Lung (tissue), 12 donors: ENCODE data around the gene ASPDH. TPM values are rescaled to one million over a fixed set of nuclear protein-coding genes. Genes with fewer than 3 reads are reported as not detected.
"Not testable (repeated sequence)": the region's sequence is repeated elsewhere in the genome, so short reads cannot be mapped to it uniquely, and the experiment has no call there.

Experiments used
- ATAC-seq: fragments of 200-7000 bp; cut with Tn5 transposase; one replicate; pipeline ENCODE4 v1.9.1; 2020; ENCODE audit warnings: moderate number of reproducible peaks; ENCODE audit not compliant: insufficient read depth, low FRiP score
- DNase-seq, 3 donors: peaks; one replicate each; pipeline ENCODE4 v3.0.0-alpha.2; 2013 to 2017
- H3K27ac ChIP-seq, 2 donors: one replicate each; pipeline ENCODE4 v1.5.1; 2013; ENCODE audit warnings: mild to moderate bottlenecking in 2 of 2, moderate library complexity in 2 of 2, control low read depth in 1 of 2, inconsistent platforms in 1 of 2, low read depth in 1 of 2, low read length in 1 of 2
- H3K27me3 ChIP-seq, 3 donors: one replicate each; pipeline ENCODE4 v1.5.1; 2013; ENCODE audit warnings: low read length in 2 of 3; ENCODE audit not compliant: control insufficient read depth in 3 of 3, insufficient read depth in 3 of 3
- H3K36me3 ChIP-seq, 4 donors: one replicate each; pipeline ENCODE4 v1.5.1; 2013; ENCODE audit warnings: low read length in 4 of 4, mild to moderate bottlenecking in 1 of 4, moderate library complexity in 1 of 4; ENCODE audit not compliant: control insufficient read depth in 4 of 4, insufficient read depth in 4 of 4
- H3K4me1 ChIP-seq, 5 donors: one replicate each; pipeline ENCODE4 v1.5.1; 2013; ENCODE audit warnings: low read length in 5 of 5, mild to moderate bottlenecking in 2 of 5, moderate library complexity in 1 of 5; ENCODE audit not compliant: control insufficient read depth in 5 of 5, insufficient read depth in 5 of 5
- H3K4me3 ChIP-seq: one replicate; pipeline ENCODE4 v1.5.1; 2013; ENCODE audit warnings: mild to moderate bottlenecking, control low read depth, moderate library complexity
- H3K9ac ChIP-seq, 2 donors: one replicate each; pipeline ENCODE4 v1.5.1; 2013; ENCODE audit warnings: low read length in 2 of 2, control low read depth in 1 of 2; ENCODE audit not compliant: insufficient read depth in 1 of 2
- H3K9me3 ChIP-seq, 4 donors: one replicate each; pipeline ENCODE4 v1.5.1; 2013; ENCODE audit warnings: low read length in 3 of 4, mild to moderate bottlenecking in 1 of 4, moderate library complexity in 1 of 4; ENCODE audit not compliant: control insufficient read depth in 4 of 4, insufficient read depth in 3 of 4
- WGBS, 2 donors: extraction: QIAGEN DNeasy Blood & Tissue Kit; methylation state at CpG; one replicate each; pipeline ENCODE4 v1.1.7; 2013; 5-methylcytosine and 5-hydroxymethylcytosine counted together
- polyA plus RNA-seq, 2 donors: library from polyadenylated mRNA; stranded (reverse); fragments of 200-250 nt; gene quantifications; one replicate each; pipeline ENCODE4 v1.2.1, GENCODE V29; 2013
- total RNA-seq, 2 donors: library from RNA; depleted of rRNA in 1 of 2; stranded (reverse); fragments of >200 nt in 1 of 2; gene quantifications; one replicate each; pipeline ENCODE4 v1.2.1, GENCODE V29; 2014 to 2021
- TF ChIP-seq, protein P1 (sequence below): IDR thresholded peaks from 2 replicates; pipeline ENCODE4 v1.5.1; 2012; ENCODE audit warnings: mild to moderate bottlenecking; ENCODE audit errors: control extremely low read depth, extremely low read depth
- donor health status: control.
- donor health status: control.
- donor health status: Bipolar disorder and iron deficiency.
- donor health status: healthy.
- donor health status: DM: yes; HTN: yes; CAD: no.

ASPDH gene
- total and polyA plus RNA-seq, 4 donors = not detected

DNA sequence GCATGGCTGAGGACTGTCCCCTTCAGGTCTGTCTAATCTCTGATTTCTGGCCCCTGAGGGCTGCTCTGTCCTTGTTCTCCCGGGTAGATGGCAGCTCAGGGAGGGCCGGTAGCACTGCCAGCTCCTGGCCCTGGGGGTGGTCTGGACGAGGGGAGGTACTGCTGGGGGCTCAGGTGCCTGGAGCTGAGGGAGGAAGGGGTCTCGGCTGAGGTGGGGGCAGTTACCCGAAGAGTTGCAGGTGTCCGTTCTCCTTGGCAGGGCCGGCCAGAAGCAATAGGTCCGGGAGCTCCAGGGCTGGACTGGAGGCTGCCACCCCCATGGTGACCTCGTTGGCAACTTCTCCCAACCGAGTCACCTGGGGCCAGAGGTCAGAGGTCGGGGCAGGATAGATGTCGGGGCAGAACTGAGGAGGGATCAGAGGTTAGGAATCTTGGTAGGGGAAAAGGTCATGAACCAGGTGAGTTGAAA lies 38.6 kb downstream of the ASPDH start:
- Histone ChIP-seq H3K27me3 (no peaks in the 10 kb centered on the region), H3K36me3 (peaks cover 0 to 20% (median 12%) of the 10 kb centered on the region in 4 donors), H3K9ac (no peak overlapping the region), H3K4me3 (no peak overlapping the region), H3K9me3 (no peaks in the 10 kb centered on the region), H3K4me1 (peaks cover 5 to 10% (median 7%) of the 10 kb centered on the region in 5 donors), H3K27ac (no peak overlapping the region)
- 82% methylated on average over 12 of the region's 12 CpGs for WGBS, 2 donors
- no peak for ATAC-seq
- no peak for DNase-seq
- TF ChIP-seq, protein P1, sequence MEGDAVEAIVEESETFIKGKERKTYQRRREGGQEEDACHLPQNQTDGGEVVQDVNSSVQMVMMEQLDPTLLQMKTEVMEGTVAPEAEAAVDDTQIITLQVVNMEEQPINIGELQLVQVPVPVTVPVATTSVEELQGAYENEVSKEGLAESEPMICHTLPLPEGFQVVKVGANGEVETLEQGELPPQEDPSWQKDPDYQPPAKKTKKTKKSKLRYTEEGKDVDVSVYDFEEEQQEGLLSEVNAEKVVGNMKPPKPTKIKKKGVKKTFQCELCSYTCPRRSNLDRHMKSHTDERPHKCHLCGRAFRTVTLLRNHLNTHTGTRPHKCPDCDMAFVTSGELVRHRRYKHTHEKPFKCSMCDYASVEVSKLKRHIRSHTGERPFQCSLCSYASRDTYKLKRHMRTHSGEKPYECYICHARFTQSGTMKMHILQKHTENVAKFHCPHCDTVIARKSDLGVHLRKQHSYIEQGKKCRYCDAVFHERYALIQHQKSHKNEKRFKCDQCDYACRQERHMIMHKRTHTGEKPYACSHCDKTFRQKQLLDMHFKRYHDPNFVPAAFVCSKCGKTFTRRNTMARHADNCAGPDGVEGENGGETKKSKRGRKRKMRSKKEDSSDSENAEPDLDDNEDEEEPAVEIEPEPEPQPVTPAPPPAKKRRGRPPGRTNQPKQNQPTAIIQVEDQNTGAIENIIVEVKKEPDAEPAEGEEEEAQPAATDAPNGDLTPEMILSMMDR = no peak

DNA sequence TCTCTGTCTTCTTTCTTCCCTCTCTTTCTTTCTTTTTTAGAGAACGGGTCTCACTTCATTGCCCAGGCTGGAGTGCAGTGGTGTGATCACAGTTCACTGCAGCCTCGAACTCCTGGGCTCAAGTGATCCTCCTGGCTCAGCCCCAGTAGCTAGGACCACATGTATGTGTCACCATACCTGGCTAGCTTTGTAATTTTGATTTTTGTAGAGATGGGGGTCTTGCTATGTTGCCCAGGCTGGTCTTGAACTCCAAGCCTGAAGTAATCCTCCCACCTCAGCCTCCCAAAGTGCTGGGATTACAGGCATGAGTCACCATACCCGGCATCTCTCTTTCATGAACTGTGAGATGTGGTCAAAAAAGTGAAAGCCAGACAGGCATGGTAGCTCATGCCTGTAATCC lies 40.4 kb downstream of the ASPDH start:
- not testable (repeated sequence) for DNase-seq
- 71% methylated on average over 3 of the region's 3 CpGs for WGBS, 2 donors

GRCh38 chr19:50468818-50469217 lies 44.9 kb downstream of the ASPDH start:
- no peak for DNase-seq
- Histone ChIP-seq H3K36me3 (no peaks in the 10 kb centered on the region), H3K9ac (no peak overlapping the region), H3K27ac (no peak overlapping the region), H3K4me1 (no peaks in the 10 kb centered on the region), H3K27me3 (no peaks in the 10 kb centered on the region), H3K9me3 (no peaks in the 10 kb centered on the region), H3K4me3 (no peak overlapping the region)
- ATAC-seq = no peak
- 88 to 90% methylated on average over 6 of the region's 6 CpGs for WGBS, 2 donors
- TF ChIP-seq, protein P1 = no peak

More for the DNA sequence above, 40.4 kb downstream of the ASPDH start:
- H3K4me1 ChIP-seq = peaks cover 5 to 10% (median 7%) of the 10 kb centered on the region in 5 donors
- not testable (repeated sequence) for H3K4me3 ChIP-seq, ATAC-seq, H3K36me3 ChIP-seq, H3K27ac ChIP-seq, H3K27me3 ChIP-seq, H3K9ac ChIP-seq, H3K9me3 ChIP-seq

GRCh38 chr19:50467566-50467965 lies 46.1 kb downstream of the ASPDH start:
- H3K4me1 ChIP-seq = no peaks in the 10 kb centered on the region
- no peaks in the 10 kb centered on the region for H3K36me3 ChIP-seq
- H3K27me3 ChIP-seq = no peaks in the 10 kb centered on the region
- H3K9ac ChIP-seq = no peak overlapping the region
- H3K4me3 ChIP-seq = no peak overlapping the region
- DNase-seq (no peak), ATAC-seq (no peak)
- TF ChIP-seq, protein P1 = no peak
- H3K27ac ChIP-seq = no peak overlapping the region
- no peaks in the 10 kb centered on the region for H3K9me3 ChIP-seq
- 62 to 75% methylated on average over 18 of the region's 18 CpGs for WGBS, 2 donors
